Activated T-helper 2 cell treated with anti-CD3 and anti-CD28 coated beads, Interferon-gamma antibody, Interleukin-2, Interleukin-4, amounts not matched to agents 10 μg/mL and 5 μg/mL and 100 μg/mL, durations not matched to agents 14 hours and 24 hours and 36 hours (primary cell): Measurements from ENCODE around the gene DMD. TPM values are rescaled to one million over a fixed set of nuclear protein-coding genes. Genes with fewer than 3 reads are reported as not detected.
"Not testable (repeated sequence)": the region's sequence is repeated elsewhere in the genome, so short reads cannot be mapped to it uniquely, and the experiment has no call there.

Source experiments
- DNase-seq: peaks from one replicate; pipeline ENCODE4 v3.0.0; 2021; ENCODE audit warnings: low spot score
- H3K27ac Mint-ChIP-seq: one replicate; pipeline ENCODE4 v1.8.0; 2021; ENCODE audit warnings: mixed read lengths
- H3K27me3 Mint-ChIP-seq: one replicate; pipeline ENCODE4 v1.8.0; 2021; ENCODE audit warnings: low read depth, mixed read lengths
- H3K36me3 Mint-ChIP-seq: one replicate; pipeline ENCODE4 v1.8.0; 2021; ENCODE audit warnings: low read depth, mixed read lengths
- H3K4me1 Mint-ChIP-seq: one replicate; pipeline ENCODE4 v1.8.0; 2021; ENCODE audit warnings: low read depth, mixed read lengths
- H3K4me3 Mint-ChIP-seq: one replicate; pipeline ENCODE4 v1.8.0; 2021; ENCODE audit warnings: low read depth, mild to moderate bottlenecking, moderate library complexity, mixed read lengths
- H3K9me3 Mint-ChIP-seq: one replicate; pipeline ENCODE4 v1.8.0; 2021; ENCODE audit warnings: mixed read lengths
- intact Hi-C: fragments of 100-400 bp; cut with micrococcal nuclease; formaldehyde crosslinking; loops from one replicate; pipeline ENCODE4 v1.15.1; 2023
- total RNA-seq: library from RNA; stranded (reverse); gene quantifications from 2 replicates; pipeline ENCODE4 v1.2.3, GENCODE V29; 2022

Gene DMD
- total RNA-seq, 1 donor from 2014 or later = 0.84 TPM

GRCh38 chrX:32293962-32294700, 917.2 kb downstream of the DMD start:
- H3K27me3 Mint-ChIP-seq = no peaks in the 10 kb centered on the region
- no peaks in the 10 kb centered on the region for H3K36me3 Mint-ChIP-seq
- peaks cover 4% of the 10 kb centered on the region for H3K9me3 Mint-ChIP-seq
- H3K4me3 Mint-ChIP-seq = no peak overlapping the region
- no peaks in the 10 kb centered on the region for H3K4me1 Mint-ChIP-seq
- DNase-seq = no peak
- intact Hi-C loops = no loop called here
- no peak overlapping the region for H3K27ac Mint-ChIP-seq

- Mint-ChIP-seq H3K36me3 (no peaks in the 10 kb centered on the region), H3K27me3 (no peaks in the 10 kb centered on the region), H3K4me3 (no peak overlapping the region), H3K27ac (no peak overlapping the region), H3K4me1 (no peaks in the 10 kb centered on the region), H3K9me3 (peaks cover 4% of the 10 kb centered on the region)
- intact Hi-C loops = no loop called here
- no peak for DNase-seq
Measured at GRCh38 chrX:32289356-32289755, 922.0 kb downstream of the DMD start.

DNA sequence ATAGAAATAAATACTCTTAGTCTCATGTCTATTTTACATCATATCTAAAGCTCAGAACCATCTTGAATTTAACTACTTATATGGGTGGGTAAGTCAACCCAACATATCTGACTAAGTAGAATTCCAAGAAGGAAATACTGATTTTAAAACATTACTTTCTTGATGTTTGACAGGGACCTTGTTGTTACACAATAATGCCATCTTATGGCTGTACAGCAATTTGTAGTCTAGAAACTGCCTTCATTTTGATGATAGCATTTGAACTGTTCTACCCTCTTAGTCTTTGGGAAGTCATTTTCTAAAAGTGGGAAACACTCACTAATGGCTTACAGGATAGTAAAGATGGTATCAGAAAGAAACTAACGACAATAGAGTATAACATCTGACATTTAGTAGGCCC, 929.5 kb downstream of the DMD start:
- H3K27me3 Mint-ChIP-seq = no peaks in the 10 kb centered on the region
- no peaks in the 10 kb centered on the region for H3K36me3 Mint-ChIP-seq
- peaks cover 5% of the 10 kb centered on the region for H3K9me3 Mint-ChIP-seq
- no peak overlapping the region for H3K4me3 Mint-ChIP-seq
- no peak for DNase-seq
- H3K4me1 Mint-ChIP-seq = no peaks in the 10 kb centered on the region
- no peak overlapping the region for H3K27ac Mint-ChIP-seq
- intact Hi-C loops = no loop called here

DNA sequence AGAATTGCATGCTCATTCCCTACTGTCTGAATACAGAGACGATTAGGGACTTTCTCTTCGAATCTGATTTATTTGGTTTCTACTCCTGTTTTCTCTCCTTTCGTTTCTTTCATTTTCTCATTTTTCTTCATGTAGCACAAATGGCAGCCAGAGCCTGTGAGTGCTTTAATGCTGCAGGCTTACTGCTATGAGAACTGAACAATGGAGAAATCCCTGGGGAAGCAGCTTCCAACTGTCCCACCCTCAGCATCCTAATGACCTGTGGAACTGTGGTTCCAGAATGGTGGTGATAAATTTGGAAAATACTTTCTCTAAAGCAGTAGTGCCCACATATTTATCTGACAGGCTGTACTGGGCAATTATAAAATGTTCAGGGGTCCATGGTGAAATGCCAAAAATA, 930.4 kb downstream of the DMD start:
- no peaks in the 10 kb centered on the region for H3K27me3 Mint-ChIP-seq
- no peak overlapping the region for H3K27ac Mint-ChIP-seq
- H3K9me3 Mint-ChIP-seq = peaks cover 5% of the 10 kb centered on the region
- no peaks in the 10 kb centered on the region for H3K36me3 Mint-ChIP-seq
- no peak overlapping the region for H3K4me3 Mint-ChIP-seq
- intact Hi-C loops = no loop called here
- DNase-seq = no peak
- H3K4me1 Mint-ChIP-seq = no peaks in the 10 kb centered on the region

DNA sequence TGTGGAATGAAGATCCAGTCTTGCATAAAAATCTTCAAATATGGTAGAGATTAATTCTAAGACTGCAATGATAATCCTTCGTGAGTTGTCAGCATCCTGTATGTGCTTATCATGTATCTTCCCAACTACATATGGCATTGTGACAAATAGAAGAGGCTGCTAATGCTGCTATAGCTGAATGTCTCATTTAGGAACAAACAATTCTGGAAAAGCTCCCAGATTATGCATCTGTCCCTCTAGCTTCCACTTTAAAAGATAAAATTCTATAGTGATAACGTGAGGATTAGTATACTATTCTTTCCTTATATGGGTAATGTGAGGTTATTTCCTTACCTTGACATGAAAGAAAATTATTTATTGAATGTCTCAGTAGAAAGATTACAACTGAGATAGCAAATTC, 930.9 kb downstream of the DMD start:
- Mint-ChIP-seq H3K36me3 (no peaks in the 10 kb centered on the region), H3K9me3 (peaks cover 5% of the 10 kb centered on the region), H3K27me3 (no peaks in the 10 kb centered on the region), H3K4me3 (no peak overlapping the region), H3K27ac (no peak overlapping the region), H3K4me1 (no peaks in the 10 kb centered on the region)
- DNase-seq = no peak
- intact Hi-C loops = no loop called here

GRCh38 chrX:32276153-32276552, 935.2 kb downstream of the DMD start:
- H3K9me3 Mint-ChIP-seq = peaks cover 5% of the 10 kb centered on the region
- no peak overlapping the region for H3K27ac Mint-ChIP-seq
- no peaks in the 10 kb centered on the region for H3K27me3 Mint-ChIP-seq
- intact Hi-C loops = no loop called here
- H3K4me3 Mint-ChIP-seq = no peak overlapping the region
- H3K4me1 Mint-ChIP-seq = no peaks in the 10 kb centered on the region
- no peaks in the 10 kb centered on the region for H3K36me3 Mint-ChIP-seq
- DNase-seq = no peak

- no peaks in the 10 kb centered on the region for H3K36me3 Mint-ChIP-seq
- DNase-seq = no peak
- H3K27me3 Mint-ChIP-seq = no peaks in the 10 kb centered on the region
- no peaks in the 10 kb centered on the region for H3K4me1 Mint-ChIP-seq
- intact Hi-C loops = no loop called here
- no peak overlapping the region for H3K27ac Mint-ChIP-seq
- H3K9me3 Mint-ChIP-seq = peaks cover 4% of the 10 kb centered on the region
- no peak overlapping the region for H3K4me3 Mint-ChIP-seq
Measured at GRCh38 chrX:32269866-32270265, 941.5 kb downstream of the DMD start.

DNA sequence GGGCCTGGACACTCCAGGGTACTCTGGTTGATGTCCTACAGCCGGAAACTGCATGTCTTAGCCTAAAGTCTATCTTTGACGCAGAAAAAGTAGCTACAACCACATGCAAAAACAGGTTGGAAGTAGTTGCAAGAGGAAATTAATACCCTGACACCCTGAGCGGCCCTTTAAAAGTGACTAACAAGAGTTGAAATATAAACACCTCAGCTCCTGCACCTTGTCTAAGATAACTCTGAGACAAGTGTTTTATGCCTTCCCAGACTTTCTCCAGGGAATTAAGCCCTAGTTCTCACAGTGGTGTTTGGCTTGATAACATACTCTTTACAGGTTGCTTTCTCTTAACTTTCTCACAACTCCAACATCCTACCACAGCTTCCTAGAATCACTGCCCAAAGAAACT, 943.1 kb downstream of the DMD start:
- no peaks in the 10 kb centered on the region for H3K4me1 Mint-ChIP-seq
- no peak overlapping the region for H3K27ac Mint-ChIP-seq
- H3K27me3 Mint-ChIP-seq = no peaks in the 10 kb centered on the region
- H3K4me3 Mint-ChIP-seq = no peak overlapping the region
- H3K9me3 Mint-ChIP-seq = peaks cover 9% of the 10 kb centered on the region
- intact Hi-C loops = no loop called here
- DNase-seq = no peak
- H3K36me3 Mint-ChIP-seq = no peaks in the 10 kb centered on the region

GRCh38 chrX:32267796-32268195, 943.6 kb downstream of the DMD start:
- Mint-ChIP-seq H3K9me3 (peaks cover 11% of the 10 kb centered on the region), H3K27ac (no peak overlapping the region), H3K4me1 (no peaks in the 10 kb centered on the region), H3K4me3 (no peak overlapping the region), H3K36me3 (no peaks in the 10 kb centered on the region), H3K27me3 (no peaks in the 10 kb centered on the region)
- intact Hi-C loops = no loop called here
- no peak for DNase-seq

DNA sequence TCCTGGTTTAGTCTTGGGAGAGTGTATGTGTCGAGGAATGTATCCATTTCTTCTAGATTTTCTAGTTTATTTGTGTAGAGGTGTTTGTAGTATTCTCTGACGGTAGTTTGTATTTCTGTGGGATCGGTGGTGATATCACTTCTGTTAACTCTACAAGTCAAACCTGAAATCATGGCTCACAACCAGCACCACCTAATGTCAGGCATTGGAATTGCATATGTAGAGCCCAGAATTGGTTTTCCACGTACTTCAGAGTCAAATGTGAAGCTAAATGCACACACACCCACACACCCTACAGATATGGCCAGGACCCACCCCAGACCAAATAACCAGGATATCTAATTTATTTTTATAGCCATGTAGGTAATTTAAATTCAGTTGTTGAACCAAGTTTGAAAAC, 964.7 kb downstream of the DMD start:
- H3K4me3 Mint-ChIP-seq, H3K4me1 Mint-ChIP-seq, H3K9me3 Mint-ChIP-seq, DNase-seq, H3K36me3 Mint-ChIP-seq, intact Hi-C loops, H3K27ac Mint-ChIP-seq, H3K27me3 Mint-ChIP-seq: not testable (repeated sequence)

GRCh38 chrX:32195611-32196010, 1015.7 kb downstream of the DMD start:
- H3K27me3 Mint-ChIP-seq = no peaks in the 10 kb centered on the region

GRCh38 chrX:32191316-32191715, 1020.0 kb downstream of the DMD start:
- H3K36me3 Mint-ChIP-seq = no peaks in the 10 kb centered on the region
- H3K27ac Mint-ChIP-seq = no peak overlapping the region
- H3K4me1 Mint-ChIP-seq = no peaks in the 10 kb centered on the region
- H3K27me3 Mint-ChIP-seq = no peaks in the 10 kb centered on the region
- DNase-seq = no peak
- H3K9me3 Mint-ChIP-seq = no peaks in the 10 kb centered on the region
- intact Hi-C loops = no loop called here
- no peak overlapping the region for H3K4me3 Mint-ChIP-seq

More at GRCh38 chrX:32195611-32196010, 1015.7 kb downstream of the DMD start:
- Mint-ChIP-seq H3K4me1 (no peaks in the 10 kb centered on the region), H3K9me3 (no peaks in the 10 kb centered on the region), H3K36me3 (no peaks in the 10 kb centered on the region), H3K4me3 (no peak overlapping the region), H3K27ac (no peak overlapping the region)
- DNase-seq = no peak
- intact Hi-C loops = no loop called here

- H3K9me3 Mint-ChIP-seq = no peaks in the 10 kb centered on the region
- no peak overlapping the region for H3K27ac Mint-ChIP-seq
- no peak overlapping the region for H3K4me3 Mint-ChIP-seq
- no peaks in the 10 kb centered on the region for H3K27me3 Mint-ChIP-seq
- no peak for DNase-seq
- intact Hi-C loops = no loop called here
- H3K36me3 Mint-ChIP-seq = no peaks in the 10 kb centered on the region
- H3K4me1 Mint-ChIP-seq = no peaks in the 10 kb centered on the region
Measured at GRCh38 chrX:32185160-32185559, 1026.2 kb downstream of the DMD start.

- no peak for DNase-seq
- H3K4me1 Mint-ChIP-seq = no peaks in the 10 kb centered on the region
- H3K27ac Mint-ChIP-seq = no peak overlapping the region
- H3K36me3 Mint-ChIP-seq = no peaks in the 10 kb centered on the region
- H3K4me3 Mint-ChIP-seq = no peak overlapping the region
- H3K9me3 Mint-ChIP-seq = no peaks in the 10 kb centered on the region
- H3K27me3 Mint-ChIP-seq = no peaks in the 10 kb centered on the region
- intact Hi-C loops = no loop called here
Measured at GRCh38 chrX:32183066-32183465, 1028.3 kb downstream of the DMD start.
